Measurements from ENCODE around the gene UBLCP1.

DNA sequence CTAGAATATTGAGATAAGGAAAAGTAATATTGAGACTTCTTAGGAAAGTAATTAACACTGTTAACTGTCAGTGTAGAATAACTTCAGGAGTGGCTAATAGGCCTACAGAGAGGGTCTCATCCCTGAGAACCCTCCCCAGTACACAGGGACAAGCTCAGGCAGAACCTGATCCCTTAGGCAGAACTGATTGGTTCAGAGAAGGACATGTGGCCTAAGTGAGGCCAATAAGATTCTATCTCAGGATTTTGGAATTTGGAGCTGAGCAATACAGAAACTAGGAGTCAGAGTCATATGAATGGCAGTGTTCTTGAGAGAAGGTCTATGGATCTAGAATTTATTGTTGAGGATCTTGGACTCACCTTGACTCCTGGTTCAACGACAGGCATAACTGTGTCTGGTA is 10.9 kb upstream of the UBLCP1 start:
- no peak for TF ChIP-seq CTCF (IDR thresholded peaks at IDR 0.05)
- TF ChIP-seq POLR2AphosphoS5 (IDR thresholded peaks at IDR 0.05; ENCODE audit: insufficient read depth in 1 of 2, low read depth in 1 of 2), result no peak

Measured in vagina (tissue), 2 donors.